ENCODE data around the gene PFDN4. TPM values are rescaled to one million over a fixed set of nuclear protein-coding genes. Genes with fewer than 3 reads are reported as not detected.

Gene PFDN4
- total RNA-seq, 2 experiments from 2014 or later = 55.4 to 60.5 TPM

GRCh38 chr20:54176610-54177009, 31.3 kb upstream of the PFDN4 start:
- ChIA-PET CTCF (no interaction called here), POLR2A (interaction anchor here (0.6 kb wide), 1 partner anchor 1253 kb away, joined by 4 read pairs; no protein-coding TSS in a partner anchor)
- intact Hi-C loops (cut with DNase I, micrococcal nuclease) = no loop called here
- Mint-ChIP-seq H3K9me3 (ENCODE audit: low read depth) (no peaks in the 10 kb centered on the region), H3K27me3 (peaks cover 48% of the 10 kb centered on the region), H3K4me1 (peaks cover 18% of the 10 kb centered on the region), H3K27ac (no peak overlapping the region), H3K36me3 (ENCODE audit: low read depth) (no peaks in the 10 kb centered on the region), H3K4me3 (no peak overlapping the region)
- ATAC-seq = no peak
- no peak for DNase-seq

DNA sequence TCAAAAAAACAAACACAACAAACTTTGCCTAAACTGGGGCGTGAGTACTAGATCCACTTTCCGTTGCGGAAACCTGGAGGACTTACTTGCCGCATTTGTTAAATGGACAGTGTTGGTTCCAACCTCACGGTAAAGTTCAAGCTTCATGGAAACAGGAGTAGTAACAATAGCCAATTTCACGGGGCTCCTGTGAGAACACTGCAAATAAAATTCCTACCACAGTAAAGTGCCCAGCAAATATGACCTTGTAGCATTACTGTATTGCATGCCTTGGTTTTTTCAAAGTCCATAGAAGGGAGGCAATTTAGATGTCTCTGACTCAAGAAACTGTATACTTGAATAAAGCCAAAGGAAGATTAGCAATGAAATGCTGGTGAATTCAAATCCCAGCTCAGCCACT, 30.5 kb upstream of the PFDN4 start:
- no peaks in the 10 kb centered on the region for H3K9me3 Mint-ChIP-seq (ENCODE audit: low read depth)
- H3K4me1 Mint-ChIP-seq = peaks cover 18% of the 10 kb centered on the region
- CTCF ChIA-PET = no interaction called here
- no peak for DNase-seq
- POLR2A ChIA-PET = no interaction called here
- peaks cover 42% of the 10 kb centered on the region for H3K27me3 Mint-ChIP-seq
- H3K27ac Mint-ChIP-seq = no peak overlapping the region
- no peak for ATAC-seq
- H3K36me3 Mint-ChIP-seq (ENCODE audit: low read depth) = no peaks in the 10 kb centered on the region
- no peak overlapping the region for H3K4me3 Mint-ChIP-seq
- intact Hi-C loops (cut with DNase I, micrococcal nuclease) = no loop called here

GRCh38 chr20:54178256-54178655, 29.6 kb upstream of the PFDN4 start:
- ChIA-PET POLR2A (no interaction called here), CTCF (interaction anchor here (1.6 kb wide), 1 partner anchor 22 kb away, joined by 4 read pairs; no protein-coding TSS in a partner anchor)
- Mint-ChIP-seq H3K9me3 (ENCODE audit: low read depth) (no peaks in the 10 kb centered on the region), H3K4me3 (no peak overlapping the region), H3K27ac (no peak overlapping the region), H3K27me3 (peaks cover 40% of the 10 kb centered on the region), H3K4me1 (peaks cover 13% of the 10 kb centered on the region), H3K36me3 (ENCODE audit: low read depth) (no peaks in the 10 kb centered on the region)
- intact Hi-C loops (cut with DNase I, micrococcal nuclease) = no loop called here
- ATAC-seq (no peak), DNase-seq (no peak)

DNA sequence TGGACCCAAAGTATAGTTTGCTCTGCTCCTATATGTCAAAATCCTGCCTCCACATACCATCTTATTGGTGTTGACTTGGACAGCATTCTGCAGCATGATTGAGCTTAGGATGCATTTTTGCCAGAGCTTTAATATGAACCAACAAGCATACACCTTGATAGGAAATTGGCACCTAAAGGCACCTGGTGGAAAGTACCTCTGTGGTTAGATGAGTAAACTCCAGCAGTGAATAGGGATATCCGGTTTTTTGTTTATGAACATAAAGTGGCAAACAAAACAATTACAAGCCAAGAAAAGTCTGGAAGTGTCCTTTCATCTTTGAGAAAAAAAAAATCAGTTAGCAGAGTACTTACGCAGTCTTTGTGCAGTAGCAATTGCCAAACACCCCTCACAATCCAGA, 27.9 kb upstream of the PFDN4 start:
- DNase-seq = no peak
- Mint-ChIP-seq H3K4me3 (no peak overlapping the region), H3K9me3 (ENCODE audit: low read depth) (no peaks in the 10 kb centered on the region), H3K36me3 (ENCODE audit: low read depth) (no peaks in the 10 kb centered on the region), H3K4me1 (no peaks in the 10 kb centered on the region), H3K27me3 (peaks cover 33% of the 10 kb centered on the region), H3K27ac (no peak overlapping the region)
- CTCF ChIA-PET = interaction anchor here (1.1 to 1.3 kb wide), 2 partner anchors 19 to 77 kb away, joined by 3 to 4 read pairs; no protein-coding TSS in a partner anchor
- ATAC-seq = no peak
- intact Hi-C loops (cut with DNase I, micrococcal nuclease) = no loop called here
- POLR2A ChIA-PET = no interaction called here

DNA sequence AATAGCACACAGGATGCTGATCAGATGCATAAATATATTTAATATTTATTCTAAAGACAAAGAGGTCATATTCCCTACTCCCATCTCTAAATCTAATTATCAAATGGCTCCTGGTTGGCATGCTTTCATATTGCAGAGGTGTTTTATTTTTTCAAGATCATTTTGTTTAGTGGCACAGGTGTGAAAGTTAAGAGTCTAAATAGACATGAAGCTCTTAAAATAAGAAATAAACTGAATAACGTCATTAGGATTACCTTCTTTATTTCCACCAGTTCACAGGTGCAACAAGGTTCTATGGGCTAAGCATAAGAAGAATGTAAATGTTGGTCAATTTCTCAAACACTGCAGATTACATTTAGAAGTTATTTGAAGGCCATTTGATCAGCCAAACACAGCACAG, 27.0 kb upstream of the PFDN4 start:
- no peak overlapping the region for H3K27ac Mint-ChIP-seq
- H3K36me3 Mint-ChIP-seq (ENCODE audit: low read depth) = no peaks in the 10 kb centered on the region
- no peak overlapping the region for H3K4me3 Mint-ChIP-seq
- CTCF ChIA-PET = interaction anchor here (1.1 kb wide), 1 partner anchor 78 kb away, joined by 3 read pairs; no protein-coding TSS in a partner anchor
- DNase-seq (no peak), ATAC-seq (no peak)
- no peaks in the 10 kb centered on the region for H3K9me3 Mint-ChIP-seq (ENCODE audit: low read depth)
- POLR2A ChIA-PET = interaction anchor here (0.6 kb wide), 1 partner anchor 83 kb away, joined by 3 read pairs; no protein-coding TSS in a partner anchor
- H3K4me1 Mint-ChIP-seq = no peaks in the 10 kb centered on the region
- peaks cover 36% of the 10 kb centered on the region for H3K27me3 Mint-ChIP-seq
- intact Hi-C loops (cut with DNase I, micrococcal nuclease) = no loop called here

DNA sequence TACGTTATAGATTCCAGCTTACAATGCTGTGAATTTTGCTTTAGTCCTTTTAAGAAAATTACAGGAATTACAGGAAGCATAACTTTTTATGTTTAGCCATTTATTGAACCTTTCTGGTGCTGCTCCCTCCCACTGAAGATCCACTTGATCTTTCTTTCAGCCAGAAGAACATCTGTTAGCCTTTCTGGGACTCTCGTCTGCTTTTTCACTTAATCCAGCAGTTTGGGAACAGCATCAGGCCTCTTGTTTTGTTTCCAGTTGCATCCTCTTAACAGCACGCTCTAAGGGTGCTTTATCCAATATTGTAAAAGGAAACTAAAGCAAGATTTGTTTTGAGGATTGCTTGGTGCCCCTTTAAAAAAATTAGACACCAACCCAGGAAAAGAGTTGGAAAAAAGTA, 23.8 kb upstream of the PFDN4 start:
- no peaks in the 10 kb centered on the region for H3K36me3 Mint-ChIP-seq (ENCODE audit: low read depth)
- CTCF ChIA-PET = no interaction called here
- no peaks in the 10 kb centered on the region for H3K9me3 Mint-ChIP-seq (ENCODE audit: low read depth)
- H3K27me3 Mint-ChIP-seq = peaks cover 30% of the 10 kb centered on the region
- DNase-seq = no peak
- H3K27ac Mint-ChIP-seq = no peak overlapping the region
- no peak for ATAC-seq
- no peak overlapping the region for H3K4me3 Mint-ChIP-seq
- POLR2A ChIA-PET = no interaction called here
- H3K4me1 Mint-ChIP-seq = no peaks in the 10 kb centered on the region
- intact Hi-C loops (cut with DNase I, micrococcal nuclease) = no loop called here

GRCh38 chr20:54184904-54185626, 22.8 kb upstream of the PFDN4 start:
- intact Hi-C loops (cut with DNase I, micrococcal nuclease) = no loop called here
- ChIA-PET POLR2A (no interaction called here), CTCF (no interaction called here)
- no peaks in the 10 kb centered on the region for H3K9me3 Mint-ChIP-seq (ENCODE audit: low read depth)
- H3K36me3 Mint-ChIP-seq (ENCODE audit: low read depth) = no peaks in the 10 kb centered on the region
- H3K27ac Mint-ChIP-seq = no peak overlapping the region
- no peaks in the 10 kb centered on the region for H3K4me1 Mint-ChIP-seq
- peaks cover 30% of the 10 kb centered on the region for H3K27me3 Mint-ChIP-seq
- no peak for ATAC-seq
- H3K4me3 Mint-ChIP-seq = no peak overlapping the region
- DNase-seq = no peak

- Mint-ChIP-seq H3K9me3 (ENCODE audit: low read depth) (no peaks in the 10 kb centered on the region), H3K27me3 (peaks cover 26% of the 10 kb centered on the region), H3K27ac (no peak overlapping the region), H3K36me3 (ENCODE audit: low read depth) (no peaks in the 10 kb centered on the region), H3K4me1 (no peaks in the 10 kb centered on the region), H3K4me3 (no peak overlapping the region)
- ChIA-PET CTCF (interaction anchor here (0.7 to 0.9 kb wide), 2 partner anchors 11 to 84 kb away, joined by 3 read pairs; no protein-coding TSS in a partner anchor), POLR2A (no interaction called here)
- intact Hi-C loops (cut with DNase I, micrococcal nuclease) = no loop called here
- ATAC-seq (no peak), DNase-seq (no peak)
Observed at GRCh38 chr20:54188132-54188849, 19.6 kb upstream of the PFDN4 start.

GRCh38 chr20:54189630-54190029, 18.3 kb upstream of the PFDN4 start:
- peaks cover 22% of the 10 kb centered on the region for H3K27me3 Mint-ChIP-seq
- no peaks in the 10 kb centered on the region for H3K9me3 Mint-ChIP-seq (ENCODE audit: low read depth)
- CTCF ChIA-PET = interaction anchor here (0.7 kb wide), 1 partner anchor 1379 kb away, joined by 3 read pairs; no protein-coding TSS in a partner anchor
- ATAC-seq = no peak
- intact Hi-C loops (cut with DNase I, micrococcal nuclease) = no loop called here
- POLR2A ChIA-PET = interaction anchor here (0.6 kb wide), 1 partner anchor 467 kb away, joined by 3 read pairs; no protein-coding TSS in a partner anchor
- H3K4me1 Mint-ChIP-seq = no peaks in the 10 kb centered on the region
- H3K36me3 Mint-ChIP-seq (ENCODE audit: low read depth) = no peaks in the 10 kb centered on the region
- DNase-seq = no peak
- no peak overlapping the region for H3K4me3 Mint-ChIP-seq
- no peak overlapping the region for H3K27ac Mint-ChIP-seq

DNA sequence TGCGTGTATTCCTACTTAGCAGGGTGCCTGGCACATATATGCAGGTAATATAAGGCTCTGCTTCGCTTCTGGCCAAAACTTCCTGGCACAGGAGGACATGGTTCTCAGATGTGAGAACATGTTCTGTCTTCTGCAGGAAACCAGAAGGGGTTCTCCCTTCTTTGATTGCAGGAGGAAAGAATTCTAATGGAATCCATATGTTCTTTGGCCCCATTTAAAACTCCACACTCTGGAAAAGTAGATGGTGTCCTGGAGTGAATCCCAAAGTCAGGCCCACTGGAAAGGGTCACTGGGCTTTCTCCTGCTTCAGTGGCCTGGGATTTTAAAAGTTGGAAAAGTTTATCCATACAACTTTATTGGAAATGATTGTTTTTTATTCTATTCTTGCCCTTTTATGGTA, 17.7 kb upstream of the PFDN4 start:
- ChIA-PET POLR2A (interaction anchor here (0.6 kb wide), 1 partner anchor 467 kb away, joined by 3 read pairs; no protein-coding TSS in a partner anchor), CTCF (interaction anchor here (0.7 kb wide), 1 partner anchor 1380 kb away, joined by 3 read pairs; no protein-coding TSS in a partner anchor)
- Mint-ChIP-seq H3K27ac (no peak overlapping the region), H3K4me3 (no peak overlapping the region), H3K9me3 (ENCODE audit: low read depth) (no peaks in the 10 kb centered on the region), H3K4me1 (no peaks in the 10 kb centered on the region), H3K36me3 (ENCODE audit: low read depth) (no peaks in the 10 kb centered on the region), H3K27me3 (peaks cover 16% of the 10 kb centered on the region)
- intact Hi-C loops (cut with DNase I, micrococcal nuclease) = no loop called here
- ATAC-seq (no peak), DNase-seq (no peak)

GRCh38 chr20:54193817-54194216, 14.1 kb upstream of the PFDN4 start:
- DNase-seq = no peak
- CTCF ChIA-PET = interaction anchor here (0.7 to 1.2 kb wide), 3 partner anchors 61 to 98 kb away, joined by 3 to 4 read pairs (median 3); no protein-coding TSS in a partner anchor
- intact Hi-C loops (cut with DNase I, micrococcal nuclease) = no loop called here

More at GRCh38 chr20:54193817-54194216, 14.1 kb upstream of the PFDN4 start:
- H3K27me3 Mint-ChIP-seq = peaks cover 10% of the 10 kb centered on the region
- no peaks in the 10 kb centered on the region for H3K36me3 Mint-ChIP-seq (ENCODE audit: low read depth)
- POLR2A ChIA-PET = no interaction called here
- no peak overlapping the region for H3K27ac Mint-ChIP-seq
- no peak overlapping the region for H3K4me3 Mint-ChIP-seq
- no peaks in the 10 kb centered on the region for H3K9me3 Mint-ChIP-seq (ENCODE audit: low read depth)
- H3K4me1 Mint-ChIP-seq = no peaks in the 10 kb centered on the region
- no peak for ATAC-seq
